D721Med (cell line): ENCODE results near the gene RASSF6.
A peak's percentile ranks its signal among the peaks of the same experiment; 100 is the strongest.
"Not testable (repeated sequence)": the region's sequence is repeated elsewhere in the genome, so short reads cannot be mapped to it uniquely, and the experiment has no call there.

Experiments used
- DNase-seq: peaks from one replicate; pipeline ENCODE4 v3.0.0; 2011; ENCODE audit warnings: low spot score; ENCODE audit not compliant: insufficient read length
- FAIRE-seq: peaks from 2 replicates; lab custom pipeline; 2011; peaks lifted over from hg19 to GRCh38; lab: Jason Lieb, UNC
- CTCF ChIP-seq: IDR thresholded peaks from 2 replicates; pipeline ENCODE4 v1.5.1; 2012; ENCODE audit warnings: mild to moderate bottlenecking, control low read depth; ENCODE audit not compliant: insufficient read depth; ENCODE audit errors: missing control alignments

RASSF6 gene

GRCh38 chr4:73600954-73601353 is 19.3 kb downstream of the RASSF6 start:
- no peak for TF ChIP-seq CTCF
- DNase-seq (no peak), FAIRE-seq (no peak)

DNA sequence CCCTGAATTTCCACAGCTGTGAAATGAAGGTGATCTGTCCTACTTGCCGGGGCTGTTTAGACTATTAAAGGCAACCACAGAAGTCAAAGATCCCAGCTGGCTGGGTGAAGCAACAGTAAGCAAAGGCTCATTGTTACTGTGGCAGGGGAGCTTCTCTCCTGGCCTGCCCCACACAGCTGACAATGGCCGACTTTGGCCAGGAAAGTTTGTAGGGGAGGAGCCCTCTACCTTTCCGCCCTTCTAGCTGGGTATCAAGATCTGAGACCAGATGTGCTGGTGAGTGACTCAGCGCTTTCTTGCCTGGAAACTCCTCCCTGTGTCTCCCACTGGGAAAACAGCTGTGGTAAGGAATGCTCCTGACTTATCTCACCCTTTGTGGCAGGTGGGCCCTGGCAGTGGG is 21.1 kb downstream of the RASSF6 start:
- DNase-seq = no peak
- FAIRE-seq = no peak
- no peak for TF ChIP-seq CTCF

DNA sequence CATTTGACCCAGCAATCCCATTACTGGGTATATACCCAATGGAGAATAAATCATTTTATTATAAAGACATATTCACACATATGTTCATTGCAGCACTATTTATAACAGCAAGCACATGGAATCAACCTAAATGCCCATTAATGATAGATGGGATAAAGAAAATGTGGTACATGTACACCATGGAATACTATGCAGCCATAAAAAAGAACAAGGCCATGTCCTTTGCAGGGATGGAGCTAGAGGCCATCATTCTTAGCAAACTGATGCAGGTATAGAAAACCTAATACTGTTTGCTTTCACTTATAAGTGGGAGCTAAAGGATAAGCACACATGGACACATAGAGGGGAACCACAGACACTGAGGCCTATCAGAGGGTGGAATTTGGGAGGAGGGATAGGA is 22.6 kb downstream of the RASSF6 start:
- no peak for TF ChIP-seq CTCF
- DNase-seq (no peak), FAIRE-seq (no peak)

DNA sequence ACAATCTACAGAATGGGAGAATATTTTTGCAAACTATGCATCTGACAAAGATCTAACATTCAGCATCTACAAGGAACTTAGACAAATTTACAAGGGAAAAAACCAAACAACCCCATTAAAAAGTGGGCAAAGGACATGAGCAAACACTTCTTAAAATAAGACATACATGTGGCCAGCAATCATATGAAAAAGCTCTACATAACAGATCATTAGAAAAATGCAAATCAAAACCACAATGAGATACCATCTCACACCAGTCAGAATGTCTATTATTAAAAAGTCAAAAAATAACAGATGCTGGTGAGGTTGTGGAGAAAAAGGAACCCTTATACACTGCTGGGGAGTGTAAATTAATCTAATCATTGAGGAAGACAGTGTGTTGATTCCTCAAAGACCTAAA is 23.1 kb downstream of the RASSF6 start:
- FAIRE-seq, DNase-seq: not testable (repeated sequence)

DNA sequence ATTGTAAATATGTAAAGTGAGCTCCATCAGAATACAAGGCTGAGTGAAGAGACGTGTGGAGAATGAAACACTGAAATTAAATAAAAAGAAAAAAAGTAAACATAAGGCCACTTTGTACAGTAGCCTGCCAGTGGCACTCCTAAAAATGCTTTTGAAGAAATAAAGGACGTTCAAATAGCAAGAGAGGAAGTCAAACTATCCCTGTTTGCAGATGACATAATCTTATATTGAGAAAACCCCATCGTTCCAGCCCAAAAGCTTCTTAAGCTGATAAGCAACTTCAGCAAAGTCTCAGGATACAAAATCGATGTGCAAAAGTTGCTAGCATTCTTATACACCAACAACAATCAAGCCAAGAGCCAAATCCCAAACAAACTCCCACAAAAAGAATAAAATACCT is 24.2 kb downstream of the RASSF6 start:
- DNase-seq (no peak), FAIRE-seq (no peak)
- TF ChIP-seq CTCF = no peak

- FAIRE-seq (no peak), DNase-seq (no peak)
- TF ChIP-seq CTCF = peak; percentile 52
Measured at GRCh38 chr4:73593631-73594241, 26.5 kb downstream of the RASSF6 start.

GRCh38 chr4:73589887-73590801 is 30.1 kb downstream of the RASSF6 start:
- FAIRE-seq (no peak), DNase-seq (no peak)
- no peak for TF ChIP-seq CTCF
